Coronary artery (tissue), 2 donors: ENCODE measurements around the gene HSD17B1.

Experiments
- DNase-seq: peaks from one replicate; pipeline ENCODE4 v3.0.0-alpha.2; 2017; ENCODE audit warnings: low spot score
- H3K27ac ChIP-seq, 2 donors: fragments of 200-600 bp; sonication (generic); one replicate each; pipeline ENCODE4 v1.5.1; 2016 to 2019
- H3K4me3 ChIP-seq: fragments of 200-600 bp; sonication (generic); 2 replicates; pipeline ENCODE4 v1.5.1; 2016; ENCODE audit warnings: mild to moderate bottlenecking, moderate library complexity
- CTCF ChIP-seq: fragments of 200-600 bp; sonication (generic); IDR thresholded peaks from one replicate; pipeline ENCODE4 v1.5.1; 2019; ENCODE audit warnings: antibody characterized with exemption

HSD17B1 gene

DNA sequence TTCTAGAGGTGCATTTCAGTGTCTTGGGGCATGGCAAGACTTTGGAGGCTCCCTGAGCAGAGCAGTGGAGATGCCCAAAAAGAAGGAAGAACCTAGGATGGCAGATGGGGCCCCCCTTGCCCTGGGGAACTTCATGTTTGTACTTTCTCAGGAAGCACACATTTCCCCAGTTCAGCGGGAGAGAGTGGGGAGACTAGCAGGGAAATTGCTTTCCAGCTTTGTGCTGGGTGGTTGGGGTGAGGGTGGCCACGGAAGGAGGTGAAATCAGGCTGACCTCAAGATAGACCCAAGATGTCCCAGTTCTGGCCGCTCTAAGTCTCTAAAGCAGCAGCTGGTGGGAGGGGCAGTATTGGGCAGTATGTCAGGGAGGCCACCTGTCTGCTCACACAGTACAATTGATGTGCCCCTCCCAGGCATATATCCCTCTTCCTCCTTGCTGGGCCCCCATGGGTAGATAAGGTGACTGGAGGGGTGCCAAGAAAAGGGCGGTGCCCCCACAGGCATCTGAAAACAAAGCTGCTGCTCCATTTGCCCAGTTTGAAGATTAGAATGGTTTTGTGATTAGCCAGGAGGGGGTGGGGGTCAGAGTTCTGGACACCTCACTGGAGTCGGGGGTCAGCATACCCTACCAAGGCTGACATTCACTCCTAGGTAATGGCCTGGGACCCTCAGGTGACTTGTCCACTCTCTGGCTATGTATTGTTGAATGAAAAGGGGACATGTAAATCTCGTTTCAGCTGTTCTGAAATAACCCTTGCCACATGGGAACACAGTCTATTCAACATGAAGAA lies 33.8 kb upstream of the HSD17B1 start:
- DNase-seq = peak; percentile 76
- Histone ChIP-seq H3K27ac (peak overlapping the region; percentile 93 to 98), H3K4me3 (peak overlapping the region; percentile 1)
- no peak for TF ChIP-seq CTCF

- Histone ChIP-seq H3K27ac (peak overlapping the region; percentile 93 to 98), H3K4me3 (peak overlapping the region; percentile 1)
- no peak for TF ChIP-seq CTCF
- peak; percentile 98 for DNase-seq
These were observed 32.9 kb upstream of the HSD17B1 start for GRCh38 chr17:42519546-42520491.

- peak overlapping the region; percentile 93 to 98 for H3K27ac ChIP-seq
- peak overlapping the region; percentile 37 for H3K4me3 ChIP-seq
- TF ChIP-seq CTCF = no peak
- peak; percentile 75 for DNase-seq
These were observed 32.2 kb upstream of the HSD17B1 start for GRCh38 chr17:42520540-42520951.

DNA sequence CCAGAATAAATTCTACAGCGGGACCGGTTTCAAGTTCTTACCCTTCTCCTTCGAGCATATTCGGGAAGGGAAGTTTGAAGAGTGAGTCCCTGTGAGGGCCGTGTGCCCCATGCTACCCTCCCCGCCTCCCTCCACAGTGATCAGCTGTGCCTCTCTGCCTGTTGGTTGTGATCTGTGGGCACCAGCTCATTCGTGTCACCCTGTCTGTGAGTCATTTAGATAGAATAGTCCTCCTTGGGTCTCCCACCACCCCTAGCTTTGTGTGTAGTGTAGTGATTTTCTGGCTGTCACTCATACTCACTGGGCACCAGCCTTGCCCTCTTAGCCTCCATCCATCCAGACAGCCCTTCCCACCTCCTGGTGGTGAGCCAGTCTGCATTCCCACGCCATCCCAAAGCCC lies 31.7 kb upstream of the HSD17B1 start:
- Histone ChIP-seq H3K4me3 (peak overlapping the region; percentile 37), H3K27ac (peak overlapping the region; percentile 93 to 98)
- TF ChIP-seq CTCF = no peak
- DNase-seq = peak; percentile 72

DNA sequence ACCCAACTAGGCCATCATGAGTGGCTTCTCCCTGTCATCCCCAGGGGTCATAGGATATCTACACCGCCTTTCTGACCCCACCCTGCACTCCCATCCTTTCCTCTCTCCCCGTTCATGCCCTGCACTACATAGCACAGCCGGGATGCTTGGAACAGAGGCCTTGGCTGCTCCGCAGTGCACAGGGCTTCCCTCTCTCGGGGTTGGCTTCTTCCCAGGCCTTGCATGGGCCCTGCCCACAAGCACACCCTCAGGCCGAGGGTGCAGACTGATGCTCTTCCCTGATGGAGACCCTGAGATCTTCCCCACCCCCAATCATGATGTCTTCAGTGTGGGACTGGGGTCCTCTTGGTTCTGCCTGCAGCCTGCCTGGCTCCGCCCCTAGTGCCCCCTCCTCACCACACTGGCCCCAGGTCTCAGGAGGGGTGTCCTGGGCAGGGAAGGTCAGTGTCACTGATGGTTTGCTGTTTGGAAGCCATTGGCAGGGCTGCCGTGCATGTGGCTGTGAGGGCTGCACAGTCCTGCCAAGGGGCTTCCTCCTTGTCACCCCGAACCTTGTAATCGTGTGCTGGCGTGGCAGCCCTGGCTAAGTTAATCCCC lies 31.0 kb upstream of the HSD17B1 start:
- H3K27ac ChIP-seq = peak overlapping the region; percentile 93 to 98
- peak; percentile 77 for DNase-seq
- TF ChIP-seq CTCF = no peak
- peak overlapping the region; percentile 37 for H3K4me3 ChIP-seq

- peak overlapping the region; percentile 37 for H3K4me3 ChIP-seq
- peak; percentile 72 for DNase-seq
- peak overlapping the region; percentile 93 to 98 for H3K27ac ChIP-seq
- no peak for TF ChIP-seq CTCF
These were observed 30.4 kb upstream of the HSD17B1 start for GRCh38 chr17:42522263-42522790.
